Stimulated activated CD4-positive, alpha-beta T cell treated with anti-CD3 and anti-CD28 coated beads, Interleukin-15, amount 100 ng/mL, for 48 hours (primary cell): ENCODE results near the gene ARL2BP.
"Not testable (repeated sequence)": the region's sequence is repeated elsewhere in the genome, so short reads cannot be mapped to it uniquely, and the experiment has no call there.

Experiments
- DNase-seq, 2 donors: peaks; one replicate each; pipeline ENCODE4 v3.0.0-alpha.2; 2020; ENCODE audit warnings: low read depth in 2 of 2

Gene ARL2BP

GRCh38 chr16:57263541-57264351 is 18.7 kb downstream of the ARL2BP start:
- no peak for DNase-seq

GRCh38 chr16:57264381-57264780 is 19.3 kb downstream of the ARL2BP start:
- no peak for DNase-seq

- no peak for DNase-seq
Observed at GRCh38 chr16:57264950-57265371, 19.9 kb downstream of the ARL2BP start.

DNA sequence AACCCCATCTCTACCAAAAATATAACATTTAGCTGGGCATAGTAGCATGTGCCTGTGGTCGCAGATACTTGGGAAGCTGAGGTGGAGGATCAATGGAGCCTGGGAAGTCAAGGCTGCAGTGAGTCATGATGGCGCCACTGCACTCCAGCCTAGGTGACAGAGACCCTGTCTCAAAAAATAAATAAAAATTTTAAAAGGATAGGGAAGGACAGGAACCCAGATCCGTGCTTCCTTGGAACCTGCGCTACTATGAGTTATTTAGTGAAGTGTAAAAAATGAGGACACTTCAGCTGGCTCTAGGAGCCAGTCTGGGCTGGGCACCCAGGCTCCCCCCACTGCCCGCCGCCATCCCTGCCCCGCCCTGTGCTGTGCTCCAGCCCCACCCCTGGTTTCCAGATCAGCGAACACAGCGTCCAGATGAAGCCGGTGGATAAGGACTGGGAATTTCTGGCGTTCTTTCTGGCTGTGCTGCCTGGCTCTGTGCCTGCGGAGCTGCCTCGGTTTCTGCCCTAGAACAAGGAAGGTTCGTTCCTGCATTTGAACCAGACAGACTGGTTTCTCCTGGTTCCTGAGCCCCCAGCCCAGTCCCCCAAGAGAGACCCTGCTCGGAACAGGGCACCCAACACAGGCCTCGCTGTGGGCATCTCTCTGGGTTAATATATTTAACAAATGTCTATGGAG is 20.9 kb downstream of the ARL2BP start:
- no peak for DNase-seq

DNA sequence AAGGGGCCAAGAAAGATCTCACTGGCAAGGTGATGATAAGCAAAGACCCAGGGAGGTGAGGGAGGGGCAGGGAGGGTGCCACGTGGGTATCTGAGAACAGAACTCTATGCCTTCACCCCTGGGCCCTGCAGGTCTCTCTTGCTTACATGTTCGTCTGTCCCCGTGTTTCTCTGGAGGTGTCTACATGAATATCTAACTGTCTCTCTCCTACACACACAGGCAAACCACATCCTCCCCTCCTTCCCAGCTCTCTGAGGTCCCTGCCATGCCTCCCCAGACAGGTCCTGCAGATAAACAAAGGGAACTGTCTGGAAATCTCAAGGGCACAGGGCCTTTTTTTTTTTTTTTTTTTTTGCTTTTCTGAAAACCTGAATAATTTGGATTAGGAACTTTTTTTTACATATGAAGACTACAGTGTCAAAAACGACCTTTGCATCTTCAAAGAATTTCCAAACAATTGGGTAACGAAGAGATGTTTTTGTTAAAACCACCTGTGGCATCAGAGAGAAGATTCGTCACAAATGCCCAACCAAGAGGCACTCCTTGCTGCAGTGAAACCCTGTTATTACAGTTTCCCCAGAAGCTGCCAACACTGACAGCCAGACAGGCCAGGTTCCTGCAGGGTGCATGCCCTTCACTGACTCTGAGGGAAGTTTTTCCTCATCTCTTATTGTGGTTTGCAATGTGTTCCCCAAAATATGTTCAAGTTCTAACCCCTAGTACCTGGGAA is 21.6 kb downstream of the ARL2BP start:
- no peak for DNase-seq

- not testable (repeated sequence) for DNase-seq
Observed at GRCh38 chr16:57267343-57267742, 22.3 kb downstream of the ARL2BP start.

GRCh38 chr16:57268804-57269800 is 24.0 kb downstream of the ARL2BP start:
- no peak for DNase-seq

GRCh38 chr16:57270221-57271062 is 25.4 kb downstream of the ARL2BP start:
- no peak for DNase-seq

DNA sequence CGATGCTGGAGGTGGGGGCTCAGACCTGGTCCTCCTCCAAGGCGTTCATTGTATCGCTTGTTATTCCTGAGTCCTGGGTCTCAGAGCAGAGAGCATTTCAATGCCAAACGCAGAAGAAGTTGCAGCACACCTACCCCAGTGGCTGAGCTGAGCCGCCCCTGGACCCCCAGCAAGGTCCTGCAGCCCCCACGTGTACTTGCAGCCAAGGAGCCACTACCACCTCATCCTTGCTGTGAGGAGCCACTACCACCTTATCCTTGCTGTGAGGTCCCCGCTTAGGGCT is 25.9 kb downstream of the ARL2BP start:
- no peak for DNase-seq

- DNase-seq = no peak
Observed at GRCh38 chr16:57271867-57272495, 26.9 kb downstream of the ARL2BP start.

DNA sequence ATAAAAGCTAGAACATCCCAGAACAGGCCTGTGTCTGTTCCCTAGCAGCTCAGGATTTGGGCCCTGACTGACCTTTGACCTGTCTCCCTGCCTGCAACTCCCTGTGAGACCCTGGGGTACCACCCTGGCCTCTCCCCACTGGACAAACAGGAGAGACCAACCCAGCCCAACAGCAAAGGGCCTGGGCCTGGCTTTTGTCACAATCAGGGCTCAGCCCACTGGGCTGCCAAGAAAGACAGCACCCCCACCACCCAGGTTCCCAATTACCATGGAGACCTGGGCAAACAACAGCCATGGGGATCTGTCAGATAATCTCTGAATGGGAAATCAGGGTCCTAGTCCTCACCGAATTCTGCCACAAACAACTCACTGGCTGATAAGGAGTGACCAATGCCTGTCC is 28.3 kb downstream of the ARL2BP start:
- DNase-seq = no peak

DNA sequence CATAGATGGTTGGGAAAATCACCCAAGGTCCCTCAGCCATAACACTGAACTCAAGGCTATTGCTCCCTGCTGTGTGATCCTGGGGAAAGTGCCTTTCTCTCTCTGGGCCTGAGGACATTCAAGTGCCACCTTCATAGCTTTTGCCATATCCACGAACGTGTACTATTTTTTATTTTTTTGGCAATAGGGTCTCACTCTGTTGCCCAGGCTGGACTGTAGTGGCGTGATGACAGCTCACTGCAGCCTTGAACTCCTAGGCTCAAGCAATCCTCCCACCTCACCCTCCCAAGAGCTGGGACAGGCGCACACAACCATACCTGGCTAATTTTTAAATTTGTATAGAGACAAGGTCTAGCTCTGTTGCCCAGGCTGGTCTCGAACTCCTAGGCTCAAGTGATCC is 28.8 kb downstream of the ARL2BP start:
- DNase-seq = no peak

- DNase-seq = not testable (repeated sequence)
Observed at GRCh38 chr16:57275946-57276345, 30.9 kb downstream of the ARL2BP start.

DNA sequence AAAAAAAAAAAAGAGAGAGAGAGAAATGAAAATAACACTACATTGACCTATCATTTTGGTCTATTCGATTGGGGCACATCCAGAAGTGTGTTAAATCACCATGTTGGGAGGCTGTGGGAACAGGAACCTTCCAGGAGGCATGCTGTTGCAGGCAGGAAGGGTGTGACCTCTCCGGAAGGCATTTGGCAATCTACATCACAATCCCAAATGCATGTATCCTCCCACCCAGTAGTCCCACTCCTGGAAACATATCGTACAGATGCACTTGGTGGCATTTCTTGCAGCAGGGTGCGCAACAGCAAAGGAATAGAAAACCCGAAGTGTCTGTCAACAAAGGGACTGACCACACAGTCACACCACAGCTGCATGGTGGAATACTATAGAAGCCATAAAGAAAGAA is 31.5 kb downstream of the ARL2BP start:
- no peak for DNase-seq

GRCh38 chr16:57277586-57277985 is 32.5 kb downstream of the ARL2BP start:
- DNase-seq = peak in 1 of 2 donors; percentile 38

- no peak for DNase-seq
Observed at GRCh38 chr16:57278494-57278893, 33.4 kb downstream of the ARL2BP start.

GRCh38 chr16:57279780-57280638 is 35.0 kb downstream of the ARL2BP start:
- no peak for DNase-seq

- no peak for DNase-seq
Observed at GRCh38 chr16:57281791-57282190, 36.7 kb downstream of the ARL2BP start.

DNA sequence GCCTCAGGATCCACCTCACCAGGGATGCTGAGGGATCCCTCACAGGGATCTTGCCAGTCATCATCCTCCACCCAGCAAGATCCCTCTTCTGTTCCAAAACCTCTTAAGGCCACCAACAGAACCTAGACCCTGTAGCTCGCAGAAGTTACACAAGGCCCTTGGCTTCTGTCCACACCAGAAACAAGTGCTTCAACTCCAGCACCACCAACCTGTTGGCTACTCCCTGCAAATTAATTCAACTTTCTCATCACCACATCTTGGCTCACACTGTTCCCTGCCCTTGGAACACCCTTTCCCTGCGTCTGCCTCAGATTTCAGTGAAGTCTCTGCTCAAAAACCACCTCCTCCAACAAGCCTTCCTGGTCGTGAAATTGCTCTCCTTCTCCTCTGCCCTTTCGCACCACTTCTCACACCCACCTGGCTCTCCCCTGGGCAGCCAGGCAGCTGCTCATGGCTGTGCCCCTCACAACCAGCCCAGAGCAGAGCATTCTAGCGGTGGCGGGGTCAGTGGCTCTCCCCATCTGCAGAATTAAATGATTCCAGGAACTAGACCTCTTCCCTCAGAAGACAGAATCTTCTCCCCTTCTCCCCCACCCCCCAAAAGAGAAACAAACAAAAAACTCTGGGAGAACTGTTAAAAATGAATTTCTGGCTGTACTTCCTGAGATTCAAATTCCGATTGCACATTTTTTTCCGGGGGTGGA is 37.6 kb downstream of the ARL2BP start:
- no peak for DNase-seq
